ENCODE data around the gene ZSWIM8. TPM values are rescaled to one million over a fixed set of nuclear protein-coding genes. Genes with fewer than 3 reads are reported as not detected.
A peak's percentile ranks its signal among the peaks of the same experiment; 100 is the strongest.

The ZSWIM8 gene
- total RNA-seq, 2 experiments from 2014 or later = 66.4 to 70.7 TPM

DNA sequence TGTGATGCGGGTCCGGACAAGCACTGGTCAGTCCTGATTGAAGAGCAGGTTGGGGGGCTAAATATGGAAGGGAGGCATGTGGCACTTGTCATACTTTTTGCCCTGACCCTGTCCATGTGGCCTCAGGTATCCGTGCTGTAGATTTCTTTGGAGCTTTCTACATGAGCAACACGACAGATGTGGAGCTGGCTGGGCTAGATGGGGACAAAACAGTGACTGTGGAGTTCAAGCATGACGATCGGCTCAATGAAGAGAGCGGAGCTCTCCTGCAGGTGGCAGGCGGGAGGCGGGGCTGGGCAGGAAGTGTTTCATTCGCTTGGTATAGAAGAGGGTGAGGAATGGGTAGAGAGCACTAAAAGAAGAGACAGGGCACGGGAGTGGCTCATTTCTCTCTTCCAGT is 16.5 kb upstream of the ZSWIM8 start:
- H3K4me1 ChIP-seq (ENCODE audit: insufficient read depth, low read length) = peaks cover 29% of the 10 kb centered on the region
- peaks cover 86% of the 10 kb centered on the region for H3K36me3 Mint-ChIP-seq (ENCODE audit: low read depth)
- H3K9me3 ChIP-seq (ENCODE audit: control insufficient read depth in 1 of 2, insufficient read depth in 1 of 2, low read length in 2 of 2) = no peaks in the 10 kb centered on the region
- peaks cover 62% of the 10 kb centered on the region for H3K36me3 ChIP-seq (ENCODE audit: insufficient read depth, low read length)
- no peaks in the 10 kb centered on the region for H3K9me3 Mint-ChIP-seq
- intact Hi-C loops (cut with DNase I, micrococcal nuclease) = loop anchor here in 1 of 2 experiments (2.0 kb wide), 2 partner anchors 16 to 110 kb away; partner anchors contain the start of gene ZSWIM8
- H3K27ac Mint-ChIP-seq = peak overlapping the region; percentile 97
- peak overlapping the region in 1 of 2 donors; percentile 11 for H3K27ac ChIP-seq (ENCODE audit: low read depth in 1 of 2, low read length in 2 of 2)
- POLR2A ChIA-PET = interaction anchor here (0.6 to 7.6 kb wide), 6 partner anchors 15 to 105 kb away, joined by 3 to 244 read pairs (median 18); partner anchors contain the start of genes CAMK2G, CHCHD1, SEC24C and ZSWIM8
- no peaks in the 10 kb centered on the region for H3K27me3 Mint-ChIP-seq
- H3K27me3 ChIP-seq (ENCODE audit: control insufficient read depth in 1 of 2, insufficient read depth in 2 of 2, low read length in 2 of 2) = no peaks in the 10 kb centered on the region
- ATAC-seq (ENCODE audit: poor library complexity) = peak; percentile 58
- H3K4me3 Mint-ChIP-seq = peak overlapping the region; percentile 78
- CTCF ChIA-PET = interaction anchor here (0.6 to 3.1 kb wide), 15 partner anchors 9 to 474 kb away, joined by 3 to 18 read pairs (median 3); partner anchors contain the start of genes CHCHD1 and ZSWIM8
- H3K4me3 ChIP-seq (ENCODE audit: low read length) = no peak overlapping the region
- TF ChIP-seq CTCF (IDR thresholded peaks at IDR 0.05) = peak; percentile 67
- peaks cover 48% of the 10 kb centered on the region for H3K4me1 Mint-ChIP-seq (ENCODE audit: low read depth)
- peak; percentile 58 to 82 (median 70) for DNase-seq

- Histone ChIP-seq H3K4me3 (ENCODE audit: low read length) (no peak overlapping the region), H3K36me3 (ENCODE audit: insufficient read depth, low read length) (peaks cover 63% of the 10 kb centered on the region), H3K4me1 (ENCODE audit: insufficient read depth, low read length) (peaks cover 34% of the 10 kb centered on the region), H3K27me3 (ENCODE audit: control insufficient read depth in 1 of 2, insufficient read depth in 2 of 2, low read length in 2 of 2) (no peaks in the 10 kb centered on the region), H3K27ac (ENCODE audit: low read depth in 1 of 2, low read length in 2 of 2) (peak overlapping the region in 1 of 2 donors; percentile 11), H3K9me3 (ENCODE audit: control insufficient read depth in 1 of 2, insufficient read depth in 1 of 2, low read length in 2 of 2) (no peaks in the 10 kb centered on the region)
- H3K27ac Mint-ChIP-seq = peak overlapping the region; percentile 97
- peaks cover 53% of the 10 kb centered on the region for H3K4me1 Mint-ChIP-seq (ENCODE audit: low read depth)
- peaks cover 85% of the 10 kb centered on the region for H3K36me3 Mint-ChIP-seq (ENCODE audit: low read depth)
- H3K4me3 Mint-ChIP-seq = peak overlapping the region; percentile 78
- TF ChIP-seq CTCF (IDR thresholded peaks at IDR 0.05) = no peak
- H3K27me3 Mint-ChIP-seq = no peaks in the 10 kb centered on the region
- ATAC-seq (ENCODE audit: poor library complexity) (no peak), DNase-seq (no peak)
- ChIA-PET CTCF (interaction anchor here (0.8 to 3.1 kb wide), 11 partner anchors 9 to 473 kb away, joined by 3 to 18 read pairs (median 5); partner anchors contain the start of gene CHCHD1), POLR2A (interaction anchor here (1.2 to 7.6 kb wide), 4 partner anchors 15 to 40 kb away, joined by 4 to 244 read pairs (median 48); partner anchors contain the start of genes CHCHD1, SEC24C and ZSWIM8)
- H3K9me3 Mint-ChIP-seq = no peaks in the 10 kb centered on the region
- intact Hi-C loops (cut with DNase I, micrococcal nuclease) = loop anchor here in 1 of 2 experiments (2.0 kb wide), 2 partner anchors 15 to 109 kb away; partner anchors contain the start of gene ZSWIM8
Measured at GRCh38 chr10:73769396-73769795, 16.0 kb upstream of the ZSWIM8 start.

DNA sequence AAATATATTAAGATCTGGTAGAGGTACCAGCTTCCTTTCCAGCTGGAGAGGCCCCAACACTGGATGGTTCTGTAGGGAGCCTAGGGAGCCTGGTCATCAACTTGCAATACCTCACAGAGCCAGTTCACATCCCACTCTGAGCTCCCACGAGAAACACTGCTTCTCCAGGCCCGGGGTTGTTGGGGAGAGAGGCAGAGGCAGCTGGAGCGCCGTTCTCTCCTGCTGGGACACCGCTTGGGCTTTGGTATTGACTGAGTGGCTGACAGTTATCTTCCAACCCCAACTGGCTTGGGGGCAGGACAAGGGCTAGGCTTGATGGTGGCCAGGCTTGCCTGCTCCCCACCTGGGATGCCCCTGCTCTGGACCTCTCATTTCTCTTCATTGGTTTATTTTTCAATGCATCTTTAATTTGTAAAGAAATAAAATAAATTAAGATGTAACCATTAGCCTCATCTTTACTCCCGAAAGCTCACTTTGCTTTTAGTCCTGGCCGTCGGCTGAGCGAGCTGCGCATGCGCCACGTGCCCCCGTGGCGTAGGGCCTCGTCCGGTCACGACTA is 13.6 kb upstream of the ZSWIM8 start:
- Histone ChIP-seq H3K9me3 (ENCODE audit: control insufficient read depth in 1 of 2, insufficient read depth in 1 of 2, low read length in 2 of 2) (no peaks in the 10 kb centered on the region), H3K4me3 (ENCODE audit: low read length) (peak overlapping the region; percentile 90), H3K4me1 (ENCODE audit: insufficient read depth, low read length) (peaks cover 49% of the 10 kb centered on the region), H3K27me3 (ENCODE audit: control insufficient read depth in 1 of 2, insufficient read depth in 2 of 2, low read length in 2 of 2) (no peaks in the 10 kb centered on the region), H3K27ac (ENCODE audit: low read depth in 1 of 2, low read length in 2 of 2) (peak overlapping the region; percentile 91 to 92), H3K36me3 (ENCODE audit: insufficient read depth, low read length) (peaks cover 56% of the 10 kb centered on the region)
- peak; percentile 15 for ATAC-seq (ENCODE audit: poor library complexity)
- H3K27ac Mint-ChIP-seq = peak overlapping the region; percentile 97
- H3K4me3 Mint-ChIP-seq = peak overlapping the region; percentile 96
- H3K36me3 Mint-ChIP-seq (ENCODE audit: low read depth) = peaks cover 79% of the 10 kb centered on the region
- intact Hi-C loops (cut with DNase I, micrococcal nuclease) = loop anchor here (1.0 to 5.0 kb wide), 4 partner anchors 13 to 106 kb away; partner anchors contain the start of genes NDST2 (in 2 of the 2) and ZSWIM8 (in 2 of the 2)
- peak in 13 of 14 experiments; percentile 65 to 89 (median 75) for DNase-seq
- TF ChIP-seq CTCF (IDR thresholded peaks at IDR 0.05) = no peak
- ChIA-PET POLR2A (interaction anchor here (0.6 to 7.6 kb wide), 20 partner anchors 12 to 1439 kb away, joined by 3 to 244 read pairs (median 4); partner anchors contain the start of genes CAMK2G, CHCHD1, PPP3CB and SEC24C), CTCF (interaction anchor here (0.6 to 3.8 kb wide), 9 partner anchors 9 to 108 kb away, joined by 3 to 24 read pairs (median 9); partner anchors contain the start of genes CHCHD1, SEC24C and ZSWIM8)
- no peaks in the 10 kb centered on the region for H3K27me3 Mint-ChIP-seq
- H3K9me3 Mint-ChIP-seq = no peaks in the 10 kb centered on the region
- peaks cover 71% of the 10 kb centered on the region for H3K4me1 Mint-ChIP-seq (ENCODE audit: low read depth)
